ENCODE measurements around the gene COMMD9.

Gene COMMD9

DNA sequence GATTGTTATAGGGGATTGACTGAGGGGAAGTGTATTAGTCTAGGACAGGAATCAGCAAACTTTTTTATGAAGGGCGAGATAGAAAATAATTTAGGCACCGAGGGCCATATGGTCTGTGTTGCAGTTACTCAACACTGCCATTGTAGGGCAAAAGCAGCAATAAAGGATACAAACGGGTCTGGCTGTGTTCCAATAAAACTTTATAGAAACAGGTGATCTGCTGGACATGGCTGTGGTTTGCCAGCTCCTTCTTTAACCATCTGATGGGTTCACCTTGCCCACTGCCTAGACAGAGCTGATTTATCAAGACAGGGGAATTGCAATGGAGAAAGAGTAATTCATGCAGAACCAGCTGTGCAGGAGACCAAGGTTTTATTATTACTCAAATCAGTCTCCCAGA, 26.8 kb upstream of the COMMD9 start:
- TF ChIP-seq, protein P1, sequence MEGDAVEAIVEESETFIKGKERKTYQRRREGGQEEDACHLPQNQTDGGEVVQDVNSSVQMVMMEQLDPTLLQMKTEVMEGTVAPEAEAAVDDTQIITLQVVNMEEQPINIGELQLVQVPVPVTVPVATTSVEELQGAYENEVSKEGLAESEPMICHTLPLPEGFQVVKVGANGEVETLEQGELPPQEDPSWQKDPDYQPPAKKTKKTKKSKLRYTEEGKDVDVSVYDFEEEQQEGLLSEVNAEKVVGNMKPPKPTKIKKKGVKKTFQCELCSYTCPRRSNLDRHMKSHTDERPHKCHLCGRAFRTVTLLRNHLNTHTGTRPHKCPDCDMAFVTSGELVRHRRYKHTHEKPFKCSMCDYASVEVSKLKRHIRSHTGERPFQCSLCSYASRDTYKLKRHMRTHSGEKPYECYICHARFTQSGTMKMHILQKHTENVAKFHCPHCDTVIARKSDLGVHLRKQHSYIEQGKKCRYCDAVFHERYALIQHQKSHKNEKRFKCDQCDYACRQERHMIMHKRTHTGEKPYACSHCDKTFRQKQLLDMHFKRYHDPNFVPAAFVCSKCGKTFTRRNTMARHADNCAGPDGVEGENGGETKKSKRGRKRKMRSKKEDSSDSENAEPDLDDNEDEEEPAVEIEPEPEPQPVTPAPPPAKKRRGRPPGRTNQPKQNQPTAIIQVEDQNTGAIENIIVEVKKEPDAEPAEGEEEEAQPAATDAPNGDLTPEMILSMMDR (IDR thresholded peaks at IDR 0.05; ENCODE audit: poor library complexity, severe bottlenecking) = no peak
- no peaks in the 10 kb centered on the region for H3K9me3 ChIP-seq (ENCODE audit: severe bottlenecking)
- no peak overlapping the region for H3K27ac ChIP-seq (ENCODE audit: poor library complexity, severe bottlenecking)
- peaks cover 32% of the 10 kb centered on the region for H3K4me1 ChIP-seq (ENCODE audit: insufficient read depth, poor library complexity, severe bottlenecking)
- no peaks in the 10 kb centered on the region for H3K27me3 ChIP-seq (ENCODE audit: insufficient read depth, poor library complexity, severe bottlenecking)
- DNase-seq (ENCODE audit: low spot score) (no peak), ATAC-seq (ENCODE audit: low read depth) (no peak)
- H3K36me3 ChIP-seq (ENCODE audit: low read depth) = no peaks in the 10 kb centered on the region
- H3K4me3 ChIP-seq (ENCODE audit: severe bottlenecking) = no peak overlapping the region

DNA sequence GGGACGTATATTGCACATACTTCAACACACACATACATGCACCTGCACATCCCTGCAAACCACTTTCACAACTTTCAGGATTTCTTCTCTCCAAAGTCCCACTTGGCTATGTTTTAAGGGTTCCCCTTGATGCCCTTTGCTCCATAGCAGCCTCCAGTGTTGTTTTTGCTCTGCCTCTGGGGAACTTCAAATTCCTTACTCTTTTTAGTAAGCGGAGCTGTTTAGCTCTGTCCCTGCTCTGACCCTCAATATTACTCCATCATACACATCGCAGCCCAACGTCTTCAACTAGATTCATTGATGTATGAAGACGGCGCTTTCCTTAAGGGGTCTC, 25.2 kb upstream of the COMMD9 start:
- no peak for DNase-seq (ENCODE audit: low spot score)
- H3K36me3 ChIP-seq (ENCODE audit: low read depth) = no peaks in the 10 kb centered on the region
- no peak overlapping the region for H3K4me3 ChIP-seq (ENCODE audit: severe bottlenecking)
- no peak for ATAC-seq (ENCODE audit: low read depth)
- H3K27me3 ChIP-seq (ENCODE audit: insufficient read depth, poor library complexity, severe bottlenecking) = no peaks in the 10 kb centered on the region
- no peak overlapping the region for H3K27ac ChIP-seq (ENCODE audit: poor library complexity, severe bottlenecking)
- TF ChIP-seq, protein P1 (IDR thresholded peaks at IDR 0.05; ENCODE audit: poor library complexity, severe bottlenecking) = no peak
- peaks cover 39% of the 10 kb centered on the region for H3K4me1 ChIP-seq (ENCODE audit: insufficient read depth, poor library complexity, severe bottlenecking)
- no peaks in the 10 kb centered on the region for H3K9me3 ChIP-seq (ENCODE audit: severe bottlenecking)

DNA sequence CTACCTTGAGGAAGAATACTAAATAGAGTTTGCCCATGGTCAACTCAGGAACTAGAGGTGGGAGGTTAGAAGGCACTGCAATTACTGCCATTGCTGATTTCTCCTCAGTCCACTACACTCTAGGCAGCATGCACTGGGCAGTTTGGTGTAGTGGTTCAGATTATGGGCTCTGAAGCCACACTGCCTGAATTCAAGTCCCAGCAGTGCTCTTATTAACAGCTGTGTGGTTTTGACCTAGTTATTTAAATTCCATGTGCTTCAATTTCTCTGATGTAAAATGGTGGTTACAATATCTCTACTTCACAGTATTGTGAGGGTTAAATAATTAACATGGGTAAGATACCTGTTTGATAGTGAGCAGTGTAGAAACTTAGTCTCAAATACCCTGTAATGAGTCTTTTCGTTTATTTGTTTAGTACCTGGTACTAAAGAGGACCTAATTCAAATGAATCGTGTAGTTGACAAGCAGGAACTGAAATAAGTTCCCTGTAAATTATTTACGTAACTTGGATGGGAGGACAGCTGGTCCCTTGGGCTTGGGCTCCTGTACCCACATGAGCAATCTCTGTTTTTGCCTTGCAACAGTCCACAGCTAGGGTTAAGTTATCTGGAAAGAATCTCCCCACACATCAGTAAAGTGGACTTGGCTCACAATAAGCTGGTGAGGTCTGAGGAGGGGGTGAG, 24.7 kb upstream of the COMMD9 start:
- peaks cover 39% of the 10 kb centered on the region for H3K4me1 ChIP-seq (ENCODE audit: insufficient read depth, poor library complexity, severe bottlenecking)
- H3K36me3 ChIP-seq (ENCODE audit: low read depth) = no peaks in the 10 kb centered on the region
- no peak overlapping the region for H3K27ac ChIP-seq (ENCODE audit: poor library complexity, severe bottlenecking)
- H3K27me3 ChIP-seq (ENCODE audit: insufficient read depth, poor library complexity, severe bottlenecking) = no peaks in the 10 kb centered on the region
- ATAC-seq (ENCODE audit: low read depth) (no peak), DNase-seq (ENCODE audit: low spot score) (no peak)
- TF ChIP-seq, protein P1 (IDR thresholded peaks at IDR 0.05; ENCODE audit: poor library complexity, severe bottlenecking) = no peak
- no peaks in the 10 kb centered on the region for H3K9me3 ChIP-seq (ENCODE audit: severe bottlenecking)
- H3K4me3 ChIP-seq (ENCODE audit: severe bottlenecking) = no peak overlapping the region

DNA sequence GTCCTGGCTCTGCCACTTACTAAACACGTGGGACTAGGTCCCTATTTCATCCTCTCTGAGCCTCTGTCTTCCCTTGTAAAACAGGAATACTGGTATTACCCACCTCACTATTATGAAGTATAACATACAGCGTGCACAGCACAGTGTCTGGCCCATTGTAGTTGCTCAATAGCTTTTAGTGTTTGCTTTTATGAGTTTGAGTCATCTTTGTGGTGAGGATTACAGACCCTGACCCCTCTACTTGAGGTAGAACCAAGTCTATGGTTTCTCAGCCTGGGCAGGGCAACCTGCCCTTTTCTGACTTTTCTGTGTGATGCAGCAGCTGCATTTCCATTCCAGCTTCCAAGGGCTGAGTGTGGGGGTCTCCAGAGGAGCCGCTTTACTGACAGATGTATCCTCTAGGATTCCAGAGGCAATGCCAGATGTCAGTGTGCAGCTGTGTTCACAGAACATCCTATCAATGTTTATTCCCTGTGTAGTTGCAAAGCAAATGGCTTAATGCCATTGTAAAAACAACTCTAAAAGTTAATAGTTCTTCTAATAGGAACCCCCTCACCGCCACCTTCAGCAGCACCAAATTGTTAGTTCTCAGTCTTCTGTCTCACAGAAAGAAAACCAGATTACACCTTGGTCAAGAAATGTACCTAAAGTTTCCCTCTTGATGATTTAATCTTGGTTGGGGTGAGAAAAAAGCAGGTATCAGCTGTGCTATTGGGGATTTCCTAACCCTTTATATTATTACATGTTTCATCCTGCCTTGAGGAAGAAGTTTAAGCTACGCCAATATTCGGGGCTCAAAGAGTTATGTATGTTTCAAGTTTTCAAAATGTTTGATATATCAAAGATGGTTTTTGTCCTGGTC, 23.6 kb upstream of the COMMD9 start:
- peak; percentile 92 for ATAC-seq (ENCODE audit: low read depth)
- H3K27me3 ChIP-seq (ENCODE audit: insufficient read depth, poor library complexity, severe bottlenecking) = no peaks in the 10 kb centered on the region
- H3K4me1 ChIP-seq (ENCODE audit: insufficient read depth, poor library complexity, severe bottlenecking) = peaks cover 33% of the 10 kb centered on the region

More for the DNA sequence above, 23.6 kb upstream of the COMMD9 start:
- H3K27ac ChIP-seq (ENCODE audit: poor library complexity, severe bottlenecking) = peak overlapping the region; percentile 58
- DNase-seq (ENCODE audit: low spot score) = no peak
- H3K9me3 ChIP-seq (ENCODE audit: severe bottlenecking) = no peaks in the 10 kb centered on the region
- no peaks in the 10 kb centered on the region for H3K36me3 ChIP-seq (ENCODE audit: low read depth)
- no peak overlapping the region for H3K4me3 ChIP-seq (ENCODE audit: severe bottlenecking)
- TF ChIP-seq, protein P1 (IDR thresholded peaks at IDR 0.05; ENCODE audit: poor library complexity, severe bottlenecking) = no peak
